ENCODE data around the gene RIPOR3. TPM values are rescaled to one million over a fixed set of nuclear protein-coding genes. Genes with fewer than 3 reads are reported as not detected.

The RIPOR3 gene
- total and polyA plus RNA-seq, 11 donors = 2.4 to 20.7 (median 4.9) TPM

DNA sequence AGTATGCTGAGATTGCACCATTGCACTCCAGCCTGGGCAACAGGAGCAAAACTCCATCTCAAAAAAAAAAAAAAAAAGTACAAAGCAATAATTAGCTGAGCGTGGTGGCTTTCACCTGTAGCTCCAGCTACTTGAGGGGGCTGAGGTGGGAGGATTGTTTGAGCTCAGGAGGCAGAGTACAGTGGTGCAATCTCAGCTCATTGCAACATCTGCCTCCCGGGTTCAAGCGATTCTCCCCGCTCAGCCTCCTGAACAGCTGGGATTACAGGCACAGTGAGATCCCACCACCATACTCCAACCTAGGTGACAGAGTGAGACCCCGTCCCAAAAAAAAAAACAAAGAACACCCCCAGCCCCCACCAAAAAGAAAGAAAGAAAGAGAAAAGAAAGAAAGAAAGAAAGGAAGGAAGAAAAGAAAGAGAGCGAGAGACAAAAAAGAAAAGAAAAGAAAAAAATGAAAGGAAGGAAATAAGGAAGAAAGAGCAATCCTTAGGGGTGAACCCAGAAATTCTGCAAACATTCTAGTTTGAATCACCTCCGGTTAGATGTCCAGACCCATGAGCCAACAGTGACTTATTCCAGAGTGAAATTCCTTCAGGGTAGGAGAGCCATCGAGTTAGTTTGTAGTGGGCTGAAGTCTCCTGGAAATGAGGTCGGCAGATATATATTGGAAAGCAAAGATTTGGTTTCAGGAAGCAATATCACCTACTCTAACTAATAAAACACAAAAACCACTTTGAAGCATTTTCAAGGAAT is 3.2 kb upstream of the RIPOR3 start:
- no peak for TF ChIP-seq CTCF (IDR thresholded peaks at IDR 0.05)
- H3K4me3 ChIP-seq = no peak overlapping the region
- ATAC-seq (no peak), DNase-seq (no peak)
- intact Hi-C loops (cut with DNase I) = no loop called here
- no peaks in the 10 kb centered on the region for H3K9me3 ChIP-seq
- no peaks in the 10 kb centered on the region for H3K36me3 ChIP-seq
- WGBS, 4 donors = 79 to 84% (median 83%) methylated on average over 9 of the region's 9 CpGs
- H3K27ac ChIP-seq = no peak overlapping the region
- peaks cover 0 to 38% (median 6%) of the 10 kb centered on the region in 9 donors for H3K27me3 ChIP-seq
- H3K4me1 ChIP-seq = peaks cover 0 to 29% (median 9%) of the 10 kb centered on the region in 12 donors

- no peaks in the 10 kb centered on the region for H3K9me3 ChIP-seq
- no peak for TF ChIP-seq POLR2A (IDR thresholded peaks at IDR 0.05)
- TF ChIP-seq CTCF (IDR thresholded peaks at IDR 0.05) = no peak
- H3K4me3 ChIP-seq = no peak overlapping the region
- DNase-seq = no peak
- ATAC-seq = no peak
- peak overlapping the region in 4 of 12 donors; percentile 4 to 71 (median 60) for H3K27ac ChIP-seq
- peaks cover 0 to 29% (median 10%) of the 10 kb centered on the region in 12 donors for H3K4me1 ChIP-seq
- H3K36me3 ChIP-seq = no peaks in the 10 kb centered on the region
- intact Hi-C loops (cut with DNase I) = no loop called here
- H3K27me3 ChIP-seq = peaks cover 0 to 41% (median 6%) of the 10 kb centered on the region in 9 donors
- 93 to 98% (median 94%) methylated on average over 1 of the region's 1 CpG for WGBS, 4 donors
These were observed 1.7 kb upstream of the RIPOR3 start for GRCh38 chr20:50693001-50693400.

GRCh38 chr20:50692552-50692933 is 1.2 kb upstream of the RIPOR3 start:
- H3K4me3 ChIP-seq = peak overlapping the region in 2 of 12 donors; percentile 52 to 58

More at GRCh38 chr20:50692552-50692933, 1.2 kb upstream of the RIPOR3 start:
- peaks cover 0 to 29% (median 10%) of the 10 kb centered on the region in 12 donors for H3K4me1 ChIP-seq
- no peak for TF ChIP-seq CTCF (IDR thresholded peaks at IDR 0.05)
- TF ChIP-seq POLR2A (IDR thresholded peaks at IDR 0.05) = no peak
- H3K27me3 ChIP-seq = peaks cover 0 to 41% (median 6%) of the 10 kb centered on the region in 9 donors
- no peaks in the 10 kb centered on the region for H3K9me3 ChIP-seq
- 84 to 94% (median 84%) methylated on average over 2 of the region's 2 CpGs for WGBS, 4 donors
- no peaks in the 10 kb centered on the region for H3K36me3 ChIP-seq
- H3K27ac ChIP-seq = peak overlapping the region in 8 of 12 donors; percentile 8 to 76 (median 72)
- intact Hi-C loops (cut with DNase I) = no loop called here
- ATAC-seq = no peak
- DNase-seq = no peak
